ENCODE results near the gene HDAC4.

HDAC4 gene

GRCh38 chr2:239167011-239167673 is 233.7 kb downstream of the HDAC4 start:
- no peak for TF ChIP-seq CTCF (IDR thresholded peaks at IDR 0.05; ENCODE audit: low read length)
- no peak overlapping the region for H3K4me3 ChIP-seq (ENCODE audit: low read depth, low read length, poor library complexity, severe bottlenecking)
- H3K27me3 ChIP-seq (ENCODE audit: insufficient read depth, low read length), result no peaks in the 10 kb centered on the region
- H3K4me2 ChIP-seq (ENCODE audit: low read length), result no peak overlapping the region
- no peaks in the 10 kb centered on the region for H3K36me3 ChIP-seq (ENCODE audit: insufficient read depth, low read length)
- H3K9ac ChIP-seq (ENCODE audit: low read length), result no peak overlapping the region
- no peak overlapping the region for H3K27ac ChIP-seq (ENCODE audit: low read depth, low read length, poor library complexity, severe bottlenecking)
- H2AFZ ChIP-seq (ENCODE audit: low read length), result no peak overlapping the region
- H3K9me2 ChIP-seq (ENCODE audit: low read depth, low read length), result no peaks in the 10 kb centered on the region
- 0 out of 2 replicates have a peak, but pooled peaks cover 3% of the 10 kb centered on the region for H3K9me3 ChIP-seq (ENCODE audit: low read length)
- H3K4me1 ChIP-seq (ENCODE audit: insufficient read depth, low read length, severe bottlenecking), result no peaks in the 10 kb centered on the region
- H3F3A ChIP-seq (ENCODE audit: insufficient read depth, low read length), result no peaks in the 10 kb centered on the region
- H4K20me1 ChIP-seq (ENCODE audit: insufficient read depth, low read length), result no peaks in the 10 kb centered on the region
- no peaks in the 10 kb centered on the region for H3K79me2 ChIP-seq (ENCODE audit: insufficient read depth, low read length)

- Histone ChIP-seq H3K36me3 (ENCODE audit: insufficient read depth, low read length) (no peaks in the 10 kb centered on the region), H4K20me1 (ENCODE audit: insufficient read depth, low read length) (no peaks in the 10 kb centered on the region), H3K9ac (ENCODE audit: low read length) (no peak overlapping the region), H3F3A (ENCODE audit: insufficient read depth, low read length) (no peaks in the 10 kb centered on the region), H3K4me3 (ENCODE audit: low read depth, low read length, poor library complexity, severe bottlenecking) (no peak overlapping the region), H3K4me1 (ENCODE audit: insufficient read depth, low read length, severe bottlenecking) (no peaks in the 10 kb centered on the region), H3K9me2 (ENCODE audit: low read depth, low read length) (no peaks in the 10 kb centered on the region), H3K9me3 (ENCODE audit: low read length) (no peaks in the 10 kb centered on the region), H3K79me2 (ENCODE audit: insufficient read depth, low read length) (no peaks in the 10 kb centered on the region), H2AFZ (ENCODE audit: low read length) (no peak overlapping the region), H3K4me2 (ENCODE audit: low read length) (no peak overlapping the region), H3K27ac (ENCODE audit: low read depth, low read length, poor library complexity, severe bottlenecking) (no peak overlapping the region), H3K27me3 (ENCODE audit: insufficient read depth, low read length) (no peaks in the 10 kb centered on the region)
- TF ChIP-seq CTCF (IDR thresholded peaks at IDR 0.05; ENCODE audit: low read length) (no peak), EZH2 (IDR thresholded peaks at IDR 0.05; ENCODE audit: borderline replicate concordance, low read length) (no peak)
Measured at GRCh38 chr2:239166201-239166834, 234.5 kb downstream of the HDAC4 start.

GRCh38 chr2:239165206-239165831 is 235.5 kb downstream of the HDAC4 start:
- no peak overlapping the region for H3K4me3 ChIP-seq (ENCODE audit: low read depth, low read length, poor library complexity, severe bottlenecking)
- no peaks in the 10 kb centered on the region for H4K20me1 ChIP-seq (ENCODE audit: insufficient read depth, low read length)
- H3K9me2 ChIP-seq (ENCODE audit: low read depth, low read length), result no peaks in the 10 kb centered on the region
- H3K27ac ChIP-seq (ENCODE audit: low read depth, low read length, poor library complexity, severe bottlenecking), result no peak overlapping the region
- TF ChIP-seq CTCF (IDR thresholded peaks at IDR 0.05; ENCODE audit: low read length), result no peak
- no peak for TF ChIP-seq EZH2 (IDR thresholded peaks at IDR 0.05; ENCODE audit: borderline replicate concordance, low read length)
- no peaks in the 10 kb centered on the region for H3F3A ChIP-seq (ENCODE audit: insufficient read depth, low read length)
- no peaks in the 10 kb centered on the region for H3K9me3 ChIP-seq (ENCODE audit: low read length)
- H3K79me2 ChIP-seq (ENCODE audit: insufficient read depth, low read length), result no peaks in the 10 kb centered on the region
- no peak overlapping the region for H3K9ac ChIP-seq (ENCODE audit: low read length)
- no peaks in the 10 kb centered on the region for H3K27me3 ChIP-seq (ENCODE audit: insufficient read depth, low read length)
- no peak overlapping the region for H2AFZ ChIP-seq (ENCODE audit: low read length)
- no peaks in the 10 kb centered on the region for H3K36me3 ChIP-seq (ENCODE audit: insufficient read depth, low read length)
- H3K4me1 ChIP-seq (ENCODE audit: insufficient read depth, low read length, severe bottlenecking), result no peaks in the 10 kb centered on the region
- no peak overlapping the region for H3K4me2 ChIP-seq (ENCODE audit: low read length)
